ENCODE measurements around the gene KIR2DL3. TPM values are rescaled to one million over a fixed set of nuclear protein-coding genes. Genes with fewer than 3 reads are reported as not detected.
"Not testable (repeated sequence)": the region's sequence is repeated elsewhere in the genome, so short reads cannot be mapped to it uniquely, and the experiment has no call there.

Gene KIR2DL3
- not detected for total RNA-seq
- polyA plus RNA-seq (ENCODE audit: insufficient read length in 2 of 2), result not detected
- long read RNA-seq, donor 1, result 0 reads
- long read RNA-seq, donor 2, result 0 reads
- long read RNA-seq, donor 3, result 0 reads
- long read RNA-seq, donor 4, result 0 reads

DNA sequence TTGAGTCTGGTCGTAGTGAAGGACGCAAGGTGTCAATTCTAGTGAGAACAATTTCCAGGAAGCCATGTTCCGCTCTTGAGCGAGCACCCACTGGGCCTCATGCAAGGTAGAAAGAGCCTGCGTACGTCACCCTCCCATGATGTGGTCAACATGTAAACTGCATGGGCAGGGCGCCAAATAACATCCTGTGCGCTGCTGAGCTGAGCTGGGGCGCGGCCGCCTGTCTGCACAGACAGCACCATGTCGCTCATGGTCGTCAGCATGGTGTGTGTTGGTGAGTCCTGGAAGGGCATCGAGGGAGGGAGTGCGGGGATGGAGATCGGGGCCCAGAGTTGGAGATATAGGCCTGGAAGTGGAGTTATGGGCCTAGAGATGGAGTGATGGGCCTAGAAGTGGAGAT, at the start of gene KIR2DL3:
KIR2DL3 (plus strand) TSS at position 208 of the 400 bp plus-strand sequence; CDS start at position 241, 33 bp downstream.
- WGBS (ENCODE audit: insufficient coverage), result 78% methylated on average over 14 of the region's 16 CpGs
- H3K27me3 ChIP-seq (ENCODE audit: control insufficient read depth, insufficient read depth, low read length); H3K36me3 ChIP-seq (ENCODE audit: control insufficient read depth, insufficient read depth, low read length); H3K27ac ChIP-seq (ENCODE audit: low read depth, low read length); DNase-seq (ENCODE audit: low read depth in 4 of 6, low spot score in 6 of 6); H3K4me3 ChIP-seq (ENCODE audit: low read depth, low read length); H3K9me3 ChIP-seq (ENCODE audit: control insufficient read depth, insufficient read depth, low read length); H3K4me1 ChIP-seq (ENCODE audit: control insufficient read depth, insufficient read depth, low read length): not testable (repeated sequence)

DNA sequence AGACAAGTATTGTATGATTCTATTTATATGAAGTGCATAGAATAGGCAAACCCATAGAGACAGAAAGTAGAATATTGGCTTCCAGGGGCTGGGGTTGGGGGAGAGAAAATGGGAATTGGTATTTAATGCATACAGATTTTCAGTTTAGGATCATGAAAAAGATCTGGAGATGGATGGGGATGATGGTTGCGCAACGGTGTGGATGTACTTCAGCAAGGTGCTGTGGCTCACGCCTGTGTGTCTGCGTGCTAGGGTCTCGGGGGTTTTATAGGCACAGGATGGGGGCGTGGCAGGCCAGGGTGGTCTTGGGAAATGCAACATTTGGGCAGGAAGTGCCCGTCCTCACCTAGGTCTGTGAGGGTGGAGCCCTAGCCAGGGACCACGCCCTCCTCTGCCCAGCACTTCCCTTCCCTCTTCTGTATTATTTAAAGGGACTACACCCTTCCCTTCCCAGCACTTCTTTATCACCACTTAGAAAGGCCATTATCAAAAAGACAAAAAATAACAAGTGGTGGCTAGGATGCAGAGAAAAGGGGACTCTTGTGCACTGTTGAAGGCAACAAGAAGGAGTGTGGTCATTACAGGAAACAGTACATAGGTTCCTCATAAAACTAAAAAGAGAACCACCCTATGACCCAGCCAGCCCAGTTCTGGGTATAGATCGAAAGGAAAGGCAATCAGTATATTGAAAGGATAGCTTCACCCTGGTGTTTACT, 46.6 kb upstream of the KIR2DL3 start:
- DNase-seq (ENCODE audit: low read depth in 4 of 6, low spot score in 6 of 6), result no peak
- no peaks in the 10 kb centered on the region for H3K4me1 ChIP-seq (ENCODE audit: control insufficient read depth, insufficient read depth, low read length)
- H3K9me3 ChIP-seq (ENCODE audit: control insufficient read depth, insufficient read depth, low read length), result no peaks in the 10 kb centered on the region
- WGBS (ENCODE audit: insufficient coverage), result 75% methylated on average over 8 of the region's 9 CpGs
- no peak overlapping the region for H3K4me3 ChIP-seq (ENCODE audit: low read depth, low read length)
- H3K27ac ChIP-seq (ENCODE audit: low read depth, low read length), result no peak overlapping the region
- no peaks in the 10 kb centered on the region for H3K36me3 ChIP-seq (ENCODE audit: control insufficient read depth, insufficient read depth, low read length)
- H3K27me3 ChIP-seq (ENCODE audit: control insufficient read depth, insufficient read depth, low read length), result no peaks in the 10 kb centered on the region

DNA sequence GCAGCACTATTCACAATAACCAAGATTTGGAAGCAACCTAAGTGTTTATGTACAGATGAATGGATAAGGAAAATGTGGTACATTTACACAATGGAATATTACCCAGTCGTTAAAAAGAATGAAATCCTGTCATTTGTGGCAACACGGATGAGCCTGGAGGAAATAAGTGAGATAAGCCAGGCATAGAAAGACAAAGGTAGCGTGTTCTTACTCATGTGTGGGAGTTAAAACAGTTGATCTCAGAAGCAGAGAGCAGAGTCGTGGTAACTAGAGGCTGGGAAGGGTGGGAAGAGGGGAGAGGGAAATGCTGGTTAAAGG, 46.1 kb upstream of the KIR2DL3 start:
- no peaks in the 10 kb centered on the region for H3K9me3 ChIP-seq (ENCODE audit: control insufficient read depth, insufficient read depth, low read length)
- no peak for DNase-seq (ENCODE audit: low read depth in 4 of 6, low spot score in 6 of 6)

DNA sequence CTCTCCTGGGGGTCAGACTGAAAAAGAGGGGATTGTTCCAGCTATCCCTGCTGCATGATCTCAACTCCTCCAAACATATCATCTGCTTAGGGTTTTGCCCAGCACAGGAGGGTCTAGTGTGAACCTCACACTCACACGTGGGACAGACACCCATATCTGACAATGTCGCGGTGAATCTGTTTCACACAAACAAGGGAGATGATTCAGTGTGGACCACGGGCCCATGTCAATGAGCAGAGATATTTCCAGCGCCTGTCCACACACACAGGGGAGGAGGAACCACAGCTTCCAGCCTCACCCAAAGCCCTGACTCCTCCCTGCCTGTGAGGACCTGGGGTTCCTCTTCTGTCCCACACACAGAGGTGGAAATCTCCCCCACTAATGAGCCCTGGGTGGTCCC, 43.7 kb upstream of the KIR2DL3 start:
- Histone ChIP-seq H3K27ac (ENCODE audit: low read depth, low read length) (no peak overlapping the region), H3K27me3 (ENCODE audit: control insufficient read depth, insufficient read depth, low read length) (no peaks in the 10 kb centered on the region), H3K4me3 (ENCODE audit: low read depth, low read length) (no peak overlapping the region), H3K36me3 (ENCODE audit: control insufficient read depth, insufficient read depth, low read length) (no peaks in the 10 kb centered on the region), H3K9me3 (ENCODE audit: control insufficient read depth, insufficient read depth, low read length) (no peaks in the 10 kb centered on the region), H3K4me1 (ENCODE audit: control insufficient read depth, insufficient read depth, low read length) (no peaks in the 10 kb centered on the region)
- 91% methylated on average over 5 of the region's 5 CpGs for WGBS (ENCODE audit: insufficient coverage)
- DNase-seq (ENCODE audit: low read depth in 4 of 6, low spot score in 6 of 6), result no peak

More for the DNA sequence above, 46.1 kb upstream of the KIR2DL3 start:
- Histone ChIP-seq H3K4me3 (ENCODE audit: low read depth, low read length) (no peak overlapping the region), H3K27ac (ENCODE audit: low read depth, low read length) (no peak overlapping the region), H3K4me1 (ENCODE audit: control insufficient read depth, insufficient read depth, low read length) (no peaks in the 10 kb centered on the region), H3K36me3 (ENCODE audit: control insufficient read depth, insufficient read depth, low read length) (no peaks in the 10 kb centered on the region), H3K27me3 (ENCODE audit: control insufficient read depth, insufficient read depth, low read length) (no peaks in the 10 kb centered on the region)
- WGBS (ENCODE audit: insufficient coverage), result 60% methylated on average over 4 of the region's 4 CpGs

DNA sequence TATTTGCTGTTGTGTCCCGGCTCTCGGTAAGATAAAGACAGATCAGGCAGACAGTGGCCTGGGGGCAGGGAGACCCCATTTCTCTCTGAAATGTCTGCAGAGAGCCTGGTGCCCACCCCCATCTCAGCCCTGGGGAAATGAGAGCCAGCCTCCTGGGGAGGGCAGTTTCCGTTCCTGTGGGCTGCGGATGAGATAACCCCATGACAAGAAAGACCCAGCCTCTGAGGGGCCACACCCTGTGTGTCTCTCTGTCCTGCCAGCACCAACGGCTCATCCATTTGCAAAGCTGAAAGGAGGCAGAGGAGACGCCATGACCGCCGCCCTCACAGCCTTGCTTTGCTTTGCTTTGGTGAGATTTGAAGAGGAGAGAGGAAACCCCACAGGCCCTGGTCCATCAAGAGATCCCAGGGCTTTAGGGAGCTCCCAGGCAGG, 42.2 kb upstream of the KIR2DL3 start:
- no peaks in the 10 kb centered on the region for H3K27me3 ChIP-seq (ENCODE audit: control insufficient read depth, insufficient read depth, low read length)
- H3K27ac ChIP-seq (ENCODE audit: low read depth, low read length), result no peak overlapping the region
- H3K9me3 ChIP-seq (ENCODE audit: control insufficient read depth, insufficient read depth, low read length), result no peaks in the 10 kb centered on the region
- 63% methylated on average over 7 of the region's 8 CpGs for WGBS (ENCODE audit: insufficient coverage)
- no peak overlapping the region for H3K4me3 ChIP-seq (ENCODE audit: low read depth, low read length)
- no peaks in the 10 kb centered on the region for H3K4me1 ChIP-seq (ENCODE audit: control insufficient read depth, insufficient read depth, low read length)
- no peak for DNase-seq (ENCODE audit: low read depth in 4 of 6, low spot score in 6 of 6)
- H3K36me3 ChIP-seq (ENCODE audit: control insufficient read depth, insufficient read depth, low read length), result no peaks in the 10 kb centered on the region

DNA sequence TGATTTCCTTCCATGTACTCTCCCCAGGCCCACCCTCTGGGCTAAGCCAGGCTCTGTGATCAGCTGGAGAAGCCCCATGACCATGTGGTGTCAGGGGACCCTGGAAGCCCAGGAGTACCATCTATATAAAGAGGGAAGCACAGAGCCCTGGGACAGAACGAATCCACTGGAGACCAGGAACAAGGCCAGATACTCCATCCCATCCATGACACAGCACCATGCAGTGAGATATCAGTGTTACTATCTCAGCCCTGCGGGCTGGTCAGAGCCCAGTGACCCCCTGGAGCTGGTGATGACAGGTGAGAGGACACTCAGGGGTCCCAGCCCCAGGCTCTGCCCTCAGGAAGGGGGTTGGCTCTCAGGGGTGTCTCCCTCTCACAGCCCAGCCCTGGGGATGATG, 41.5 kb upstream of the KIR2DL3 start:
- no peaks in the 10 kb centered on the region for H3K27me3 ChIP-seq (ENCODE audit: control insufficient read depth, insufficient read depth, low read length)
- H3K4me1 ChIP-seq (ENCODE audit: control insufficient read depth, insufficient read depth, low read length), result no peaks in the 10 kb centered on the region
- H3K4me3 ChIP-seq (ENCODE audit: low read depth, low read length), result no peak overlapping the region
- no peak overlapping the region for H3K27ac ChIP-seq (ENCODE audit: low read depth, low read length)
- DNase-seq (ENCODE audit: low read depth in 4 of 6, low spot score in 6 of 6), result no peak
- H3K36me3 ChIP-seq (ENCODE audit: control insufficient read depth, insufficient read depth, low read length), result no peaks in the 10 kb centered on the region
- H3K9me3 ChIP-seq (ENCODE audit: control insufficient read depth, insufficient read depth, low read length), result no peaks in the 10 kb centered on the region
- 0% methylated on average over 1 of the region's 2 CpGs for WGBS (ENCODE audit: insufficient coverage)

DNA sequence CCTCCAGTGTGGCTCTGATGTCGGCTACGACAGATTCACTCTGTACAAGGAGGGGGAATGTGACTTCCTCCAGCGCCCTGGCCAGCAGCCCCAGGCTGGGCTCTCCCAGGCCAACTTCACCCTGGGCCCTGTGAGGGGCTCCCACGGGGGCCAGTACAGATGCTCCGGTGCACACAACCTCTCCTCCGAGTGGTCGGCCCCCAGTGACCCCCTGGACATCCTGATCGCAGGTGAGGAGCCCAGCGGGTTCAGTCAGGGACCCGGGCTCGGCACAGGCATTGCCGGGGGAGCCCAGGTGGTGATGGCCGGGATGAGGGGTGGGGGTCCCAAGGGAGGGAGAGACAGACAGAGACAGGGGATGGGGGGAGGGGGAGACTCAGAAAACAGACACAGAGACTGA, 40.6 kb upstream of the KIR2DL3 start:
- WGBS (ENCODE audit: insufficient coverage), result 81% methylated on average over 10 of the region's 13 CpGs

DNA sequence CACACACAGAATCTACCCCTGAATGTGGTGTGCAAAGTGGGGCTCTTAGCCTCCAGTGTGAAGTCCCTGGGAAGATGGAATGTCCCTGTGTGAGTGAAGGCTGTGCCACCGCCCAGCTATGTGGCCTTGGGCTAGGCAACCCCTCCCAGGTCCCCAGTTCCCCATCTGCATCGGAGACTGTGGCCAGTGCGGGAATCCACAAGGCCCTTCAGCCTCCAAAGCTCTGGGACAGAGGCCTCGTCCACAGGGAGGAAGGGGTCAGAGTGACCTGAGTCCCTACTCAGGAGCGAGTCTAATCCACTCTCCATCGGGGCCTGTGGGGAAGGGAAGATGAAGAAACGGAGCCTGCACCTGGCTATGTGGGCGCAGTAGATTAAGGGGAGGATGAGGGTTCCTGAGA, 33.4 kb upstream of the KIR2DL3 start:
- WGBS (ENCODE audit: insufficient coverage), result 83% methylated on average over 7 of the region's 8 CpGs
- no peak overlapping the region for H3K27ac ChIP-seq (ENCODE audit: low read depth, low read length)
- H3K9me3 ChIP-seq (ENCODE audit: control insufficient read depth, insufficient read depth, low read length), result peaks cover 9% of the 10 kb centered on the region
- DNase-seq (ENCODE audit: low read depth in 4 of 6, low spot score in 6 of 6), result no peak
- no peak overlapping the region for H3K4me3 ChIP-seq (ENCODE audit: low read depth, low read length)
- no peaks in the 10 kb centered on the region for H3K4me1 ChIP-seq (ENCODE audit: control insufficient read depth, insufficient read depth, low read length)
- no peaks in the 10 kb centered on the region for H3K27me3 ChIP-seq (ENCODE audit: control insufficient read depth, insufficient read depth, low read length)
- no peaks in the 10 kb centered on the region for H3K36me3 ChIP-seq (ENCODE audit: control insufficient read depth, insufficient read depth, low read length)

More for the DNA sequence above, 40.6 kb upstream of the KIR2DL3 start:
- H3K27ac ChIP-seq (ENCODE audit: low read depth, low read length); H3K4me3 ChIP-seq (ENCODE audit: low read depth, low read length); H3K36me3 ChIP-seq (ENCODE audit: control insufficient read depth, insufficient read depth, low read length); H3K4me1 ChIP-seq (ENCODE audit: control insufficient read depth, insufficient read depth, low read length); DNase-seq (ENCODE audit: low read depth in 4 of 6, low spot score in 6 of 6); H3K27me3 ChIP-seq (ENCODE audit: control insufficient read depth, insufficient read depth, low read length); H3K9me3 ChIP-seq (ENCODE audit: control insufficient read depth, insufficient read depth, low read length): not testable (repeated sequence)

DNA sequence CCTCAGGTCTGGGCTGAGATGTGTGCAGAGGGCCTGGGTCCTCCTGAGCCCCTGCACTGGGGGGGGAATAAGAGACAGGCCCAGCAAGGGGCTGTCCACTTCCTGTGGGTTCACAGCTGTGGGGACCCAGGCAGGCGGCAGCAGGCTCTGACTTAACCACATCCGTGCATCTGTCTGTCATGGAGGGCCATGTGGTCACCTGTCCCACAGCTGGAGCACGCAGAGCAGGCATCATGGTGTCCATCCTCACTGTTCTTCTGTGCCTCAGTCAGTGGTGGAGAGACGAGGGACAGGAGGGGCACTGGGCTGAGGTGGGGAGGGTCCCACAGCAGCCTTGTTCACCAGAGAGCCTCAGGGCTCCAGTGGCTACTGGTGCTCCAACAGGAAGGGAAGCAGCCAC, 30.4 kb upstream of the KIR2DL3 start:
- no peak for DNase-seq (ENCODE audit: low read depth in 4 of 6, low spot score in 6 of 6)
- Histone ChIP-seq H3K4me3 (ENCODE audit: low read depth, low read length) (no peak overlapping the region), H3K36me3 (ENCODE audit: control insufficient read depth, insufficient read depth, low read length) (no peaks in the 10 kb centered on the region), H3K27me3 (ENCODE audit: control insufficient read depth, insufficient read depth, low read length) (no peaks in the 10 kb centered on the region), H3K27ac (ENCODE audit: low read depth, low read length) (no peak overlapping the region), H3K4me1 (ENCODE audit: control insufficient read depth, insufficient read depth, low read length) (no peaks in the 10 kb centered on the region), H3K9me3 (ENCODE audit: control insufficient read depth, insufficient read depth, low read length) (peaks cover 8% of the 10 kb centered on the region)
- 40% methylated on average over 1 of the region's 4 CpGs for WGBS (ENCODE audit: insufficient coverage)

DNA sequence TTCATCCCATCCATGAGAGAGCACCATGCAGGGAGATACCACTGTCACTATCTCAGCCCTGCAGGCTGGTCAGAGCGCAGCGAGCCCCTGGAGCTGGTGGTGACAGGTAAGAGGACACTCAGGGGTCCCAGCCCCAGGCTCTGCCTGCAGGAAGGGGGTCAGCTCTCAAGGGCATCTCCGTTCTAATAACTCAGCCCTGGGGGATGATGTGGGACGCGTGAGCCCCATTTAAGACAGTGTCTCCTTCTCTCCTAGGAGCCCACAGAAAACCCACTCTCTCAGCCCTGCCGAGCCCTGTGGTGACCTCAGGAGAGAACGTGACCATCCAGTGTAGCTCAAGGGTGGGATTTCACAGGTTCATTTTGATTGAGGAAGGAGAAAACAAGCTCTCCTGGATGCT, 29.5 kb upstream of the KIR2DL3 start:
- Histone ChIP-seq H3K27ac (ENCODE audit: low read depth, low read length) (no peak overlapping the region), H3K4me3 (ENCODE audit: low read depth, low read length) (no peak overlapping the region), H3K4me1 (ENCODE audit: control insufficient read depth, insufficient read depth, low read length) (no peaks in the 10 kb centered on the region), H3K27me3 (ENCODE audit: control insufficient read depth, insufficient read depth, low read length) (no peaks in the 10 kb centered on the region), H3K36me3 (ENCODE audit: control insufficient read depth, insufficient read depth, low read length) (no peaks in the 10 kb centered on the region), H3K9me3 (ENCODE audit: control insufficient read depth, insufficient read depth, low read length) (peaks cover 8% of the 10 kb centered on the region)
- DNase-seq (ENCODE audit: low read depth in 4 of 6, low spot score in 6 of 6), result no peak
- WGBS (ENCODE audit: insufficient coverage), result 79% methylated on average over 4 of the region's 7 CpGs
